HG03520 (cell line): ENCODE measurements around the gene ZNF516.

Experiments used
- ATAC-seq: cut with Tn5 transposase; IDR thresholded peaks from one replicate; pipeline ENCODE4 v1.9.1; 2021; ENCODE audit warnings: mild to moderate bottlenecking, moderate library complexity; ENCODE audit not compliant: unreplicated experiment

The ZNF516 gene

DNA sequence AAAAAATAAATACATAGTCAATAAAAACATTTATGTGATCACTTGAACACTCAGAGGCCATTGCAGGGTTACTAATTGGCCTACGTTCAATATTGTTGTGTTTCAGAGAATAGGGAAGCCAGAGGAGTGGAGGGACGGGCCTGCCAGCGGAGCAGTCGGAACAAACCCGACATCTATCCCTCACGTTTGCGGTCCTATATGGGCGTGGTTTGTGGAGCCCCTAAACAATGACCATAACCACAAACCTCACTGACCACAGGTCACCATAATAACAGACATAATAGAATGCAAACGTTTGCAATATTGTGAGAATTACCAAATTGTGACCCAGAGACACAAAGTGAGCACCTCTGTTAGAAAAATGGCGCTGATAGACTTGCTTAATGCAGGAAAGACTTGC, 19.5 kb upstream of the ZNF516 start:
- ATAC-seq, result no peak

DNA sequence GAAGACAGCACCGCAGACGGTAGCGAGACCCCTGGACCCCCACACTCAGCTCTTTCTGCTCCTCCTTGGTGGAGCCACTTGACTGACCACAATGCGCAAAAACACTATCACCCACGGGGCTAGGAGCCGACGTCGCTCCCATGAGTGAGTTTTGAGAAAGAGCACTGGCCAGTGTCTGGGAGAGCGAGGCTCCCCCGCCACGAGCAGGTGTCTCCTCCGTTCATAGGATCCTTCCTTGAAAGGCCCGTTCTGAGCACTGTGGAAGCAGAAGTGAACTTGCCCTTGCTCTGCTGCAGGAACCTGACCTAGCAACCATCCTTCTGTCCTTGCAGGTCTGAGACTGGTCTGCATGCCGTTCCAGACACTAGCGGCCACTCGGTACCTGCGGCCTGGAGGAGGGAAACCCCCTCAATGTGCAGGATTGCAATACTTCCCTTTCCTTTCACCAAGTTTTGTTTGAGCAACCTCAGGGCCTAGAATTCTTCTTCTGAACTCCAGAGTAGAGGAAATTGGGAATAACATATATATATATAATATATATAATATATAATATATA, 12.9 kb upstream of the ZNF516 start:
- ATAC-seq, result no peak

- no peak for ATAC-seq
These were observed 12.1 kb upstream of the ZNF516 start for GRCh38 chr18:76506974-76507764.

DNA sequence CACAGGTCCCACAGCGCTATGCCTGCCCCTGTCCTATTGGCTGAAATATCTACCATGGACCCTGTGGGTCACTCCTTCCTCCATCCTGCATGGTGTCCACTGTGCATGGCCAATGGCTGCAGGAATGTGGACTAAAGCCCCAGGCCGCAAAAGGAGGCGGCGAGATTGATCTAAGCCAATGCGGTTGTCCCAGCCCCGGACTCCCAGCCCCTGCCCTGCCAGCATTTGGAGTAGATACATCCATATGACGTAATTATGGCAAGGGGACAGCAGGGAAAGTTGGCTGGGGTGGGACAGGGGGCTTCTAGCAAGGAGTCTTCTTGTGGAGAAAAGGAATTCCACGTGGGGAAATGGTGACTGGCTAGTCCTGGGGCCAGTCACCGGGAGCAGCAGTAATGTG, 11.4 kb upstream of the ZNF516 start:
- no peak for ATAC-seq

GRCh38 chr18:76505614-76506013, 10.6 kb upstream of the ZNF516 start:
- no peak for ATAC-seq

- no peak for ATAC-seq
These were observed 9.7 kb upstream of the ZNF516 start for GRCh38 chr18:76504749-76505148.

GRCh38 chr18:76503649-76504386, 8.8 kb upstream of the ZNF516 start:
- no peak for ATAC-seq

DNA sequence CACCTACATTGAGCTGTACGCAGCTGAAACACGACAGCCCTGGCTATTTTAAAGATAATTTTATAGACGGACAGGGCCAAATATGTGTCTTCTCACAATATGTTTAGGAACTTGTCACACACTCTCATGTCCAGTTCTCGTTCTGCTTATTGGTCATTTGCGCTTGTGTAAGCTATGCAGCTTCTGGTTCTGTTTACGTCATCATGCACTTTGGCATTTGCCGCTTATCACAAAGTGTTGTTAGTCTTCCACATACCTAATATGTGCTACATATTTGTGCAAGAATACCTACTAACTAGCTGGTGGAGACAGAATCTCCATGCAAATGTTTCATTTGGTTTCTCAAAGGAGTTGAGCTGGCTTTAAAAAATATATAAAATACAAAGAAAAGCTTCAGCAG, 7.5 kb upstream of the ZNF516 start:
- ATAC-seq, result no peak

DNA sequence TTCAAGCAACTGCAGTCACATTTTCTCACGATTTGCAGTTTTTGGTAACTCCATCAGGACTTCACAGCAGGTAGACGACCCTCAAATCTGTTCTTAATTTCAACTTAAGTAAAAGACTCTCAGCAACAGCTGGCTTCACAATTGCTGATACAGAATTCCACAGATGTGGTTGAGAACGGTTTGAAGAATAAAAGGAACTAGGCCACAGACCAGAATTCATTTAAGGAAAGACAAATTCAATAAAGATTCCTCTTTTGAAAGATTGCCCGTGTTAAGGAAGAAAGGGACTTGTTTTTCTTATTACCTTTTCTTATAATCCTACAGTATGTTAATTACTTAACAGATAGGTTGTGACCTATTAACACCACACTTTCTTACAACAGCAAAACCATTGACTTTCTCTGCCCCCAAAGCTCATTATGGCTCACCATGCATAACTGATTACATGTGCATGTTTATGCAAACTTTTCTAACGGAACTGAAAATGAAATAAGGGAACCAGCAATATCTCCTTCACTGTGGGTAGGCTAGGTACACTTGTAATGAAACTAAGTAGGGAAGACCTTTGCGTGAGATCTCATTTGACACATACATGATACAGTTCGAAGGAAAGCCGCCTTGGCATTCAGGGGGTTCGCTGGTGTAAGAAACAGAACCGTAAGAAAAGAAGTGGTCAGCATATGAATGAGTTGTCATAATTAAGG, 4.7 kb upstream of the ZNF516 start:
- peak; percentile 92 for ATAC-seq

DNA sequence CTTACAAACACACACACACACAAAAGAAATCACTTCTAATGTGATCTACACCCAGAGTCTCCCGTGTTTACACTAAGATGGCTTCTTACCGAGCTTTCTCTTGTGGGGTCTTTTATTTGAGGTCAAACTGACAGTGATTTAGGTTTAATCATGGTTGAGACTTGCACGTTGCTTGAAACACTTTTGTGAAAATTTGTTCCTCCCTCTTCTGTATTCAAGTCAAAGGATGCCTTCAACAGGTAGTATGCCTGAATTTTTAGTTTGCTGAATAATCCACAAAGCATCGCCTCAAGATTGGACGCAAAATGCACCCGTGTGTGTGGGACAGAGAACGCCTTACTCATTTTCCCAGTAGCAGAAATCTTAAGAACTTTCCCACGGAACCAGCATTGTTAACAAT, 4.0 kb upstream of the ZNF516 start:
- ATAC-seq, result no peak

GRCh38 chr18:76498064-76498463, 3.0 kb upstream of the ZNF516 start:
- no peak for ATAC-seq

DNA sequence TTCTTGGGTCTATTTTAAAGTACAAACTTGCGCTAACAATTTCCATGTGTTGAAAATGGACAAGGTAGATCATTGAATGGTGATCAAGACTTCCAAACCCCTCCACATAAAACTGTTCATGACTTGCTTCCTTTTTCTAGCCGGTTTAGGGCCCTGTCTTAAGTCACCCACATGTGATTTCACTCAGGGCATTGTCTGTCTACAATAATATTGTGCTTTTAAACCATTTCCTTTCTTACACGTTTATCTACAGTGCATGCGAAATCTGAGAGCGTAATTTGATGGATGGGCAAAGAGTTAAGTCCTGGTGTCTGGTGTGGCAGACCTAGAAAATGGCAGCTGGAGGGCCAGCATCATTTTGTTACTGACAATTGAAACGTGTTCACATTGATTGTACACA, 2.0 kb upstream of the ZNF516 start:
- no peak for ATAC-seq

DNA sequence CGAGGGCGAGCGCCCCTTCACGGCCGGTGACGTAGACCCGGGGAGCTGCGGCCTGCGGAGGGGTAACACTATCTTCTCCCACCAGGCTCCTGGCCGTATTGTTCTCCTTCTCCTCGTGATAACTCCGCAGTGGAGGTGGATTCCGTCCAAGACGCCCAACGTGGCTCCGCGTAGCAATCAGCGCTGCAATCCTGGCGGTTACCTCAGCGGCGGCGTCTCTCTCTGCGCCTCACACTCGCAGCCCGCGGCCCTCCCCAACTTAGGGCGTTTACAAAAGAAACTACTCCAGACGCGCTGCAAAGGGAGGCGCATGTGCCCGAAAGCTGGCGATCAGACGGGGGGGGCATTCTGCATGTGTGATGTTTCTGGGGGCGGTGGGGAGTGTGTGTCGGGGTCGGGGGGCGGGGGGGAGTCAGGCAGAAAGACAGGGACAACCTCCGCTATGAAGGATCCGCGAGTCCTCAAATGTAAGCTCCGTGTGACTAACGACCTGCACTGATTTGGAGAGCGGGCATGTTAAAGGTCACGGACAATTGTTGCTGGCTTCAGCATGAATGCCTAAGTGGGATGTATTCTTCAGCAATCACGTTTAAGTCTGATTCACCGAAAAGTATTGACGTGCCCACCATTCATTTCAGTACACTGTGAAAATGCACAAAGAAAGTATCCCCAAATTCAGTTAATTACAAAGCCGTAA, 1.3 kb upstream of the ZNF516 start:
- no peak for ATAC-seq

- no peak for ATAC-seq
These were observed 572 bp upstream of the ZNF516 start for GRCh38 chr18:76495435-76496193.

DNA sequence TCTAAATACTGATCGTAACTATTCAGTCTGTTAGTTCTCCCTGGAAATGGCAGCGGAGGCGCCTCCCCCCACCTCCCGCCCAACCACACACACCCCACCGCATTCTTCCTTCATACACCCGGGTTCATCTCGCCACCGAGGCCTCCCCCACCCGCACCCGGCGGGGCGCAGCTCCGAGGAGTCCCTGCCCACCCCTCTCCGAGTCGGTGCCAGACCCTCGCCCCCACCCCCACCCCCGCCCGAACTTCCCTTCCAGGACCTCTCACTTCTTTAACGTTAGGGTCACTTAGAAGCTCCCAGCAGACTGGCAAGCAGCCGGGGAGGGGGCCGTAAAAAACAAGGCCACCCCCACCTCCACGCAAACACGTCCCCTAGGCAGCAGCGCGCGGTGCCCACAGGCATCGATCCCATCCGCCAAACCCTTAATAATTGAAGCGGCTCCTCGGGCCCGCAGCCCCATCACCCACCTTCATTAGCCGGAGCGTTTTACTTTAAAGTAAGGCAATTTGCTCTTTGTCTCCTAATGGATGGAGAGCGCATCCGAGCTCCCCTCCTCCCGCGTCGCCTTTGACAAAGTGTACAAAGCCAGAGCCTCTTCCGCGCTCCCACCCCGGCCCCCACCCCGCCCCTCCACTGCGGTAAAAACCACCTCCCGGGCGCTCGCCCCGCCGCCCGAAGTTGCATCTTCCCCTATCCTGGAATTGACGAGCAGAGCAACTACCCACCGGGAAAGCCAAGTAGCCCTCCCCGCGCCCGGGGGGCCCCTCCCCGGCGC, 624 bp downstream of the ZNF516 start:
- ATAC-seq, result no peak

GRCh38 chr18:76493213-76494161, 1.6 kb downstream of the ZNF516 start:
- ATAC-seq, result peak; percentile 3

DNA sequence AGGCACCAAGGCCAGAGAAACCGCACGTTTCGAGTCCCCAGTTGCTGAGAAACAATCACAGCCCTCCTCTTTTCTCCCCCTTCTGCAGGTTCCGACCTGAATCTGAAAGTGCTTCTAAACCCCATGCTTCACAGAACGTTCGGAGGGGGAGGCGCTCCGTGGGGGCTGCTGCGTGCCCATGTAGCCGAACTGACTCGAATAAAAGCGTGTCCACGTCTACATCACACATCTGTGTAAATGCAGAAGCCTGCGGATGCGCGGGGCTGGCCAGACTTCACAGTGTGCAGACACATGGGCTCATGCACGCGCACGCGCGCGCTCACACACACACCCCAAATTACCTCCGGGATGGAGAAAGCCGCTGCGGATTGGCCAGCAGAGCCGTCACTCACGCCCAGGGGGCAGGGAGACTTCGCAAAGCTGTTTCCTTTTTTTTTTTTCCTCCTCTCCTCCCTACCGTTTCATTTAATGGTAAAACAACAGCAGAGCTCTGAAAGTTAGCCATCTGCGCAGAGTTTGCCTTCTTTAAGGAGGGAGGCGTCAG, 2.3 kb downstream of the ZNF516 start:
- ATAC-seq, result peak; percentile 81
